PC-3 (cell line): Measurements from ENCODE around the gene NUB1. TPM values are rescaled to one million over a fixed set of nuclear protein-coding genes. Genes with fewer than 3 reads are reported as not detected.

ENCODE experiments used
- ATAC-seq: fragments of 200-7000 bp; cut with Tn5 transposase; 2 replicates; pipeline ENCODE4 v1.9.1; 2020; ENCODE audit warnings: mild to moderate bottlenecking, moderate library complexity
- BruUV-seq: library from RNA; stranded (reverse); fragments of 400-500 nt; replicated peaks from 2 replicates; lab custom pipeline; 2021; lab: Mats Ljungman, UMichigan
- CTCF ChIA-PET: fragments of 300-600 bp; sonication (Branson Sonifier 250); formaldehyde crosslinking; loops from one replicate; lab custom pipeline; 2022; ENCODE audit warnings: antibody characterized with exemption; lab: Charles Lee
- POLR2A ChIA-PET: fragments of 300-600 bp; sonication (Branson Sonifier 250); formaldehyde crosslinking; loops from one replicate; lab custom pipeline; 2022; ENCODE audit warnings: antibody characterized with exemption; ENCODE audit not compliant: unreplicated experiment; lab: Charles Lee
- DNase-seq: peaks from one replicate; pipeline ENCODE4 v3.0.0-alpha.2; 2015
- H2AFZ ChIP-seq: fragments of 300-600 bp; sonication (generic); 2 replicates; pipeline ENCODE4 v1.6.0; 2016; ENCODE audit warnings: antibody characterized with exemption, low read length
- H3F3A ChIP-seq: fragments of 300-600 bp; sonication (generic); one replicate; pipeline ENCODE4 v1.6.0; 2017; ENCODE audit warnings: antibody characterized with exemption, low read length, control low read depth, mild to moderate bottlenecking; ENCODE audit not compliant: unreplicated experiment
- H3K27ac ChIP-seq: fragments of 300-600 bp; sonication (generic); 2 replicates; pipeline ENCODE4 v1.5.1; 2016; ENCODE audit warnings: mild to moderate bottlenecking, low read length
- H3K27me3 ChIP-seq: fragments of 300-600 bp; sonication (generic); 2 replicates; pipeline ENCODE4 v1.6.1; 2016; ENCODE audit warnings: low read length, mixed read lengths
- H3K36me3 ChIP-seq: fragments of 300-600 bp; sonication (generic); 2 replicates; pipeline ENCODE4 v1.6.1; 2016; ENCODE audit warnings: low read depth, mixed run types, low read length, mixed read lengths
- H3K4me1 ChIP-seq: fragments of 300-600 bp; sonication (generic); 2 replicates; pipeline ENCODE4 v1.5.1; 2016; ENCODE audit warnings: low read length; ENCODE audit not compliant: insufficient read depth
- H3K4me2 ChIP-seq: fragments of 300-600 bp; sonication (generic); 2 replicates; pipeline ENCODE4 v1.6.0; 2016; ENCODE audit warnings: low read length
- H3K4me3 ChIP-seq: fragments of 300-600 bp; sonication (generic); 2 replicates; pipeline ENCODE4 v1.5.1; 2016; ENCODE audit warnings: mild to moderate bottlenecking, low read length, mixed read lengths
- H3K79me2 ChIP-seq: fragments of 300-600 bp; sonication (generic); 2 replicates; pipeline ENCODE4 v1.6.1; 2017; ENCODE audit warnings: low read length, mixed read lengths
- H3K9ac ChIP-seq: fragments of 300-600 bp; sonication (generic); 2 replicates; pipeline ENCODE4 v1.6.0; 2016; ENCODE audit warnings: mild to moderate bottlenecking, low read length
- H3K9me2 ChIP-seq: fragments of 300-600 bp; sonication (generic); replicated peaks from 2 replicates; pipeline ENCODE4 v1.6.1; 2016; ENCODE audit warnings: mixed run types, low read length, mixed read lengths
- H3K9me3 ChIP-seq: fragments of 300-600 bp; sonication (generic); 2 replicates; pipeline ENCODE4 v1.6.1; 2016; ENCODE audit warnings: low read length, mixed read lengths
- H4K20me1 ChIP-seq: fragments of 300-600 bp; sonication (generic); 2 replicates; pipeline ENCODE4 v1.6.1; 2016; ENCODE audit warnings: low read length, mixed read lengths
- CTCF ChIP-seq: fragments of 300-600 bp; sonication (generic); conservative IDR thresholded peaks from 2 replicates; pipeline ENCODE4 v1.5.1; 2017; ENCODE audit warnings: antibody characterized with exemption, low read depth, mild to moderate bottlenecking, low read length
- EZH2 ChIP-seq: fragments of 300-600 bp; sonication (generic); IDR thresholded peaks from one replicate; pipeline ENCODE4 v1.6.1; 2017; ENCODE audit warnings: antibody characterized with exemption, mild to moderate bottlenecking, low read length; ENCODE audit not compliant: unreplicated experiment
- EZH2phosphoT487 ChIP-seq: fragments of 300-600 bp; sonication (generic); IDR thresholded peaks from 2 replicates; pipeline ENCODE4 v1.6.1; 2018; ENCODE audit warnings: mild to moderate bottlenecking, antibody characterized with exemption, low read length, borderline replicate concordance
- intact Hi-C: fragments of 100-400 bp; cut with micrococcal nuclease; formaldehyde crosslinking; loops from 2 replicates; pipeline ENCODE4 v1.9.0; 2023
- total RNA-seq: library from RNA; depleted of rRNA; stranded (reverse); fragments of >200 nt; gene quantifications from 2 replicates; pipeline ENCODE4 v1.2.3, GENCODE V29; 2014

Gene NUB1
- total RNA-seq, 1 experiment from 2014 or later: 40.1 TPM

- H3K4me1 ChIP-seq: no peaks in the 10 kb centered on the region
- DNase-seq (no peak), ATAC-seq (no peak)
- ChIA-PET POLR2A (no interaction called here), CTCF (no interaction called here)
- H3K9ac ChIP-seq: no peak overlapping the region
- no peaks in the 10 kb centered on the region for H3K36me3 ChIP-seq
- H2AFZ ChIP-seq: no peak overlapping the region
- no TSS peak for BruUV-seq
- H3F3A ChIP-seq: no peaks in the 10 kb centered on the region
- H3K79me2 ChIP-seq: no peaks in the 10 kb centered on the region
- H3K9me2 ChIP-seq: no peaks in the 10 kb centered on the region
- H3K27ac ChIP-seq: no peak overlapping the region
- H3K4me2 ChIP-seq: no peak overlapping the region
- TF ChIP-seq EZH2 (no peak), CTCF (no peak), EZH2phosphoT487 (no peak)
- no peak overlapping the region for H3K4me3 ChIP-seq
- no peaks in the 10 kb centered on the region for H4K20me1 ChIP-seq
- intact Hi-C loops: no loop called here
- H3K9me3 ChIP-seq: 0 out of 2 replicates have a peak, but pooled peaks cover 5% of the 10 kb centered on the region
- H3K27me3 ChIP-seq: peaks cover 19% of the 10 kb centered on the region
Observed at GRCh38 chr7:151415375-151416105, 73.9 kb downstream of the NUB1 start.

GRCh38 chr7:151416112-151416940 lies 74.7 kb downstream of the NUB1 start:
- Histone ChIP-seq H3K9ac (no peak overlapping the region), H3K4me2 (no peak overlapping the region), H3K36me3 (no peaks in the 10 kb centered on the region), H4K20me1 (no peaks in the 10 kb centered on the region), H3K79me2 (no peaks in the 10 kb centered on the region), H3K9me3 (0 out of 2 replicates have a peak, but pooled peaks cover 5% of the 10 kb centered on the region), H3K27ac (no peak overlapping the region), H3K4me3 (no peak overlapping the region), H3K9me2 (no peaks in the 10 kb centered on the region), H3F3A (no peaks in the 10 kb centered on the region), H3K27me3 (peaks cover 19% of the 10 kb centered on the region), H3K4me1 (no peaks in the 10 kb centered on the region), H2AFZ (no peak overlapping the region)
- intact Hi-C loops: no loop called here
- TF ChIP-seq CTCF (no peak), EZH2phosphoT487 (no peak), EZH2 (no peak)
- CTCF ChIA-PET: no interaction called here
- POLR2A ChIA-PET: no interaction called here
- ATAC-seq: no peak
- BruUV-seq: no TSS peak
- DNase-seq: no peak
